ENCODE results near the gene CAPN8.

CAPN8 gene

GRCh38 chr1:223496883-223497282, 168.6 kb downstream of the CAPN8 start:
- H3K4me3 ChIP-seq (ENCODE audit: low read depth, low read length), result no peak overlapping the region
- TF ChIP-seq CTCF (IDR thresholded peaks at IDR 0.05; ENCODE audit: low read depth, low read length, missing control alignments), result no peak
- DNase-seq (ENCODE audit: low read depth), result no peak

- DNase-seq (ENCODE audit: low read depth), result no peak
- TF ChIP-seq CTCF (IDR thresholded peaks at IDR 0.05; ENCODE audit: low read depth, low read length, missing control alignments), result no peak
- no peak overlapping the region for H3K4me3 ChIP-seq (ENCODE audit: low read depth, low read length)
Observed at GRCh38 chr1:223494926-223495645, 170.4 kb downstream of the CAPN8 start.

GRCh38 chr1:223492044-223492443, 173.5 kb downstream of the CAPN8 start:
- no peak overlapping the region for H3K4me3 ChIP-seq (ENCODE audit: low read depth, low read length)
- no peak for DNase-seq (ENCODE audit: low read depth)
- TF ChIP-seq CTCF (IDR thresholded peaks at IDR 0.05; ENCODE audit: low read depth, low read length, missing control alignments), result no peak
